ENCODE data around the gene STK10.

Gene STK10

GRCh38 chr5:172086194-172086975, 101.6 kb downstream of the STK10 start:
- no peak for DNase-seq

DNA sequence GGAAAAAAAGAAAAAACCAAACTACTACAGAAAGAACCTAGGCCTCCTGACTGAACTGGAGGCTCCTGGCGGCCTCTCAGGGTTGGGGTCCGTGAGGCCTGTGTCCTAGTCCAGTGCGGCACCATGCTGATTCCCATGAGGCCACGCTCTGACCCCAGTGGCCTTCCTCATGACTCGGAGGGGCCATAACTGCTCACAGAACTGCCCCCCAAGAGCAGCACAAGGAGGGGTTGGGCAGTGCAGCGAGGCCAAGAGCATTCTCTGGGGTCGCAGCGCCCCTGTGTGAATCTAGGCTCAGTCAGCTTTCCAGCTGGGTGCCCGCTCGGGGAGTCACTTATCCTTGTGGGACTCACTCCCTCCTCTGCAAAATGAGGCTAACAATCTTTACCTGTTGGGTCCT, 102.3 kb downstream of the STK10 start:
- DNase-seq = no peak

DNA sequence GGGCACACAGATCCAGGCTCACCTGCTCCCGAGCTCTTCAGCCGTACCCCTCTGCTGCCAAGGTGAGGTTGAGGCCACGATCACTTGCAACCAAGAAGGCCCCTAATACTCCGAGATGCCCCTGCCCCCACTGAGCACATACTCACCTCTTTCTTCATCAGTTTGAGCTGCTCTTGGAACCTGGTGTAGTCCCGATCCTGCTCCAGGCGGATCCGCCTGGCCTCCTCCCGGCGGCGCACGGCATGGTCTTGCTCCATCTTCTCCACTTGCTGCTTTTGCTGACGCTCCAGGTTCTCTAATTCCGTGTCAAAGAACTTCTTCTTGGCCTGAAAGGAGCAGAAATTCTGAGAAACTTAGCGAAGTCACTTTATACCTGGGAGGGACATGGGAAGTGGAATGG, 105.8 kb downstream of the STK10 start:
- DNase-seq = no peak

DNA sequence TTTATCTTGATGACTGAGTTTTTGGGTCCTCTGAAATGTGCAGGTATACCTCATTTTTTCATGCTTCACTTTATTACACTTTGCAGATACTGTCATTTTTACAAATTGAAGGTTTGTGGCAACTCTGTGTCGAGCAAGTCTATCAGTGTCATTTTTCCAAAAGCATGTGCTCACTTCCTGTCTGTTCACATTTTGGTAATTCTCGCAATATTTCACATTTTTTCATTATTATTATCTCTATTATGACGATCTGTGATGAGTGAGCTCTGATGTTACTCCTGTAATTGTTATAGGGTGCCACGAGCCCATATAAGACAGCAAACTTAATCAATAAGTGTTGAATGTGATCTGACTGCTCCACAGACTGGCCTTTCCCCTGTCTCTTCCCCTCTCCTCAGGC, 108.1 kb downstream of the STK10 start:
- no peak for DNase-seq

GRCh38 chr5:172078726-172079345, 109.2 kb downstream of the STK10 start:
- no peak for DNase-seq

DNA sequence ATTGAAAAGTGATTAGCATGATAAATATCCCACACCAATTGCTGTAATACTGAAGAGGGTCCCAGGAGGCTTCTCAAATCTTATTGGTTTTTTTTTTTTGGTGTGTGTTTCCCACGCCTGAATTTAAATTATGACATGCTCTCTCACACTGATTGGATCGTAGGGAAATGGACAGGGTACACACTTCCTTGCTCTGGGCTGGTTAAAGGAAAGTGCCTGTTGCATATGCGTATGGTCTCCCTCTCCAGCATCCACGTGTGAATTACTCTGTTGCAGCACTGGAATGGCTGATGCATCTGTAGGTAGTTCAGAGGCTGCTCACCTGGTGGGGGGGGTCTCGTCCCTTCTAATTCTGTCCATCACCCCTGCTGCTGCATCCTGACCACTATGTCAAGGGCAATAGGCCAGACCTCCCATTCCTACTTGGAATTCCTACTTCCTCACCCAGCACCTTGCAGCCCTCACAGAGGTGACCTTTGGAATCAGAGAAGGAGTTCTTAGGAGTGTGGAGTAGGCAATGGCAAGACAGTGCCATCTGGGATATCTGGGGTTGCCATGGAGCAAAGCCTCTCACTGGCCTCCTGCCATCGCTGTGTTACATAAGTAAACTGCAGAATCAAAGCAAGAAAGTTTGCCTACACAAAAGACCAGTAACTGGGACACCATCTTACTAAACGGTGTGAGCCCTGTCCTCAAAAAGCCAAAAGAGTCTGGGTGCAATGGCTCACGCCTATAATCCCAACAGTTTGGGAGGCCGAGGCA, 110.2 kb downstream of the STK10 start:
- DNase-seq = no peak

DNA sequence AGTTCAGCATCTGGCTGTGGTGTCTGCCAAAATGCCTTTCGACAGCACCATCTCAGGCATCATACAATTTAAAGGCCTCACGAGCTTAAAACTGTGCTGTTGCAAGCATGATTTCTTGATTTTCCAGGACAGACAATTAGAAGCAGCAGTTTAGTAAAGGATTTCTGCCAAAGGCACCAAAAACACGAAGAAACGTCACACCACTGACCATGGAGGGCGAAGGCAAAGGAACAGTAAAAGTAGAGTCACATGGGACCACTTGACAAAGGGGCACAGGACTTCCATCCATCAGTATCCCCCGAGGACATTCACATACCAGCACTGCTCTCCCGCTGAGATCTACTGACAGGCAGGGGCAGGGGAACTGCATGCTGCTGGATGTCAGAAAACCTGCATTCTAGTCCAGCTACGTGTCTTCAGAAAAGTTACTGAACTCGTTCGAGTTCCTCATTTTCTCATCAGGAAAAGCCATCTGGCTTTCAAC, 111.2 kb downstream of the STK10 start:
- no peak for DNase-seq

GRCh38 chr5:172075656-172076055, 112.4 kb downstream of the STK10 start:
- DNase-seq = no peak

DNA sequence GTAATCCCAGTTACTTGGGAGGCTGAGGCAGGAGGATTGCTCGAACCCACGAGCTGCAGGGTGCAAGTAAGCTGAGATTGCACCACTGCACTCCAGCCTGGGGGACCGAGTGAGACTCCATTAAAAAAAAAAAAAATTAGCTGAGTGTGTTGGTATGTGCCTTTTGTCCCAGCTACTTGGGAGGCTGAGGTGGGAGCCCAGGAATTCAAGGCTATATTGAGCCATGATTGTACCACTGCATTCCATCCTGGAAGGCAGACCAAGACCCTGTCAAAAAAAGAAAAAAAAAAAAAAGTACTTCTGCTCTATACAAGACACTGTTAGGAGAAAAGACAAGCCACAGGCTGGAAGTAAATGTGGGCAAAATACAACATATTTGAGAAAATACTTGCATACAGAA, 113.1 kb downstream of the STK10 start:
- no peak for DNase-seq

DNA sequence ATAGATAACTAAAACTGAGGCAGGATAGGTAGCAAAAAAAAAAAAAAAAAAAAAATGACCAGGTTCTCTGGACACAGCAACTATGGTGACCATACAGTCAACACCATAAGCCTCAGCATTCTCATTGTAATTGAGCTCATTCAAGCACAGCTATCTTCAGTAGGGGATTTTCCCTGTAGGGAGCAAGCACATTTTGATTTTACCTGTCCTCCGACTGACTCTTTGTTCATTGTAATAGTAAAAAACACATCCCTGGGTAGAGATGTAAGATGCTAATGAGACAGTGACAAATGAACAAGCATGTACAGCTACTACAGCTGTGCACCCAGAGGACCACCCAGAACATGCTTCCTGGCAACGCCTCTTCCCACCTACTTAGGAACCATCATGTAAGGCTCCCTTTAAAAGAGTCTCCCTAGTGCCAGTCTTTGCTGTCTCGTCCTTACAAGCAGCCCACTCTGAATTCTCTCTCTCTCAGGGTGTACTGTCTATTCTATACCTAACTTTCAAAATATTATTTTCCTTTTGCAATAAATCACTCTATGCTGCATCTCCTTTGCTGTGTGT, 116.6 kb downstream of the STK10 start:
- no peak for DNase-seq

GRCh38 chr5:172065431-172066065, 122.5 kb downstream of the STK10 start:
- no peak for DNase-seq

GRCh38 chr5:172064766-172065165, 123.3 kb downstream of the STK10 start:
- DNase-seq = no peak

- DNase-seq = no peak
Observed at GRCh38 chr5:172064358-172064757, 123.7 kb downstream of the STK10 start.

DNA sequence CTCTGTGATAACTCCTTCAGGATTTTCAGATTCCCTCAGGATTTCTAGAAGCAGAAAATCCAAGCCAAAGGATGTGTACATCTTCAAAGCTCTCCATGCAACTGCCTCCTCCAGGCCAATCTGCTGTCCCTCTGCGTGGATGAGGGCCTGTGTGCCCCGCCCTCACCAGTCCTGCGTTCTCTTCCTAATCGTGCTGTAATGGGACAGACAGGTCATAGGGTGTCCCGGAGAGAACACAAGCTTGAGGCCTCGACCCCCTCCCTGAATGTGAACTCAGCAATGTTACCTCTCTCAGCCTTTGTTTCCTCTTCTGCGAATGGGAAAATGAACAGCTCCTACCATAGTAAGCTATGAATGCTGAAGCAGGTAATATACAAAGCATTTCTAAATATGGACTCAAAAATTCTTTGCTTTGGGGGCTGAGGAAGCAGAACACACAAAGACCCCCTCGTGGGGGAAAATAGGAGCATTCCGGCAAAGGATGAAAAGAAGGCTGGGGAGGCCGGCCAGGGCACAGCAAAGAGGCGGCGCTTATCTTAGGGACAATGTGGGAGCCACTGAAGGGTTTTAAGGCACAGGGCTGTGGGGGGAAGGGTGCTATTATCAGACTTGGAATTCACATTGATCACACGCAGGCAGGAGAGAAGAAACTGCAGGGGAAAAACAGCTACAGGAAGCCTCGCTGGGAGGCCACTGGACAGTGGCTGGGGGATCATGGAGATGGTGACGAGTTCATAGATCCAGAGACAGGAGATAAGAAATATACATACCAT, 124.4 kb downstream of the STK10 start:
- no peak for DNase-seq

DNA sequence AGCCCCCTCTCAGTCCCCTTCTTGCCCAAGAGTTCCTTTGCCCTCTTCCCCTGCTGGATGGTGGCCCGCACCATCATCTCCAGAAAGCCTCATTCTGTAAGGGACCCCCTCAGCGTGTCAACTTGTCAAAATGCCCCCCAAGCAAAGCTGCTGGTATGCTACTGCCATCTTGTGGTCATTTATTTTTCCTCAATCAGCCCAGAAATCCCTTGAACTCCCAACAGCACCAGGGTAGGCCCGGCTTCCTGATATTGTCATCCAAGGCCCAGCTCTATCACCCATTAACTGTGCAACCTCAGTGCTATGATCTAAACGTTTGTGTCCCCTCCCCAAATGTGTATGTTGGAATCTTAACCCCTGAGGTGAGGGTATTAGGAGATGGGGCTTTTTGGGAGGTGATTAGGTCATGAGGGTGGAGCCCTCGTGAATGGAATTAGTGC, 128.3 kb downstream of the STK10 start:
- no peak for DNase-seq

- DNase-seq = no peak
Observed at GRCh38 chr5:172058088-172058487, 129.9 kb downstream of the STK10 start.

DNA sequence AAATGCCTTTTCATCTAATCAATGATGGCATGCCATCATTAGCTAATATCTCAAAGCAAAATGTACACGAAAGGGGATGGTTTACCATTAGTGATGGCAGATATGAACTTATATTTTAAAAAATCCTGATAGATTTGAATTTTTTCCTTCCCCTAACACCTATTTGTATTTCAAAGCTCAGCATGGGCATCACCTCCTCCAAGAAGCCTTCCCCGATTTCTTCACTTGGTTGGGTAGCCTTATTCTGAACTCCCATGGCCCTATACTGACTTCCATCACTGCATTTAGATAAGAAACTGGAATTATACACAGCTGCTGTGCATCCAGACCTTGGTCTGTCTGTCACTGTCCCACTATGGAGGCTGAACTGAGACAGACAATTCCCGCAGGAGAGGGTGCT, 132.0 kb downstream of the STK10 start:
- no peak for DNase-seq

DNA sequence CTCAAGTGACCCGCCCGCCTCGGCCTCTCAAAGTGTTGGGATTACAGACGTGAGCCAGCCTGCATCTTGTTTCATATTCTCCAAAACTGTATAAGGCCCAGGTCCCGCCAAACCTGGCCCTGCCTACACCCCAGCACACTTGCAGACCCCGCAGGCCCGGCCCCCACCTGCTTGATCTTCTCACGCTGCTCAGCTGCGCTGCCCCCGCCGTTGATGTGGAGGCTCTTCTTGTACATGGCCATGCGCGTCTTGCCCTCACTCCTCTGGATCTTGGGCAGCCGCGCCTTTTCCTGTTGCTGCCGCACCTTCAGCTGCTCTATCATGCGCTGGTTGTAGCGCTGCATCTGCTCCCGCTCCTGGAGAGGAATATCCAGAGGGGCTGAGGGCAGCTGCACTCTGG, 132.6 kb downstream of the STK10 start:
- no peak for DNase-seq

DNA sequence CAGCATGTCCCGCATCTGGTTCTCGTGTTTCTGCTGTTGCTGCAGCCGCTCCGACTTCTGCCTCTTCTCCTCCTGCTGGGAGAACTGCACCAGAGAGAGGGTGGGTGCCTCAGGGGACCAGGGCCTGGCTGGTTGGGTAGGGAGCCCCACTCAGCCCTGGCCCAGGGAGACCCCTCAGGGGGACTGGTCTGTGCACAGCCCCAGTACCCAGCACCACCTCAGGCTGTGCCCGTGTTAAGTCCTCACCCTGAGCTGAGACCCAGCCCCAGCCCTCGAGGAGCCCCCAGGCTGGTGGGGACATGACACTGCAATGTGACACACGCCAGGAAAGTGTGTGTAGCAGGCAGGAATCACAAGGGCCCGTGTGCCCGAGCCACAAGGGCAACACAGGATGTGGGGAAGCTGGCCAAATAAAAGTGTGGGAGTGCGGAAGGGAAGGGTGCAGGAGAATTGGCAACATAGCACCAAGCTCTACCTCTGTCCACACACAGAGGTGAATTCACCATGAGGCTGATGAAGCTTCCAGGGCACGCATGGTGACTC, 133.3 kb downstream of the STK10 start:
- no peak for DNase-seq

DNA sequence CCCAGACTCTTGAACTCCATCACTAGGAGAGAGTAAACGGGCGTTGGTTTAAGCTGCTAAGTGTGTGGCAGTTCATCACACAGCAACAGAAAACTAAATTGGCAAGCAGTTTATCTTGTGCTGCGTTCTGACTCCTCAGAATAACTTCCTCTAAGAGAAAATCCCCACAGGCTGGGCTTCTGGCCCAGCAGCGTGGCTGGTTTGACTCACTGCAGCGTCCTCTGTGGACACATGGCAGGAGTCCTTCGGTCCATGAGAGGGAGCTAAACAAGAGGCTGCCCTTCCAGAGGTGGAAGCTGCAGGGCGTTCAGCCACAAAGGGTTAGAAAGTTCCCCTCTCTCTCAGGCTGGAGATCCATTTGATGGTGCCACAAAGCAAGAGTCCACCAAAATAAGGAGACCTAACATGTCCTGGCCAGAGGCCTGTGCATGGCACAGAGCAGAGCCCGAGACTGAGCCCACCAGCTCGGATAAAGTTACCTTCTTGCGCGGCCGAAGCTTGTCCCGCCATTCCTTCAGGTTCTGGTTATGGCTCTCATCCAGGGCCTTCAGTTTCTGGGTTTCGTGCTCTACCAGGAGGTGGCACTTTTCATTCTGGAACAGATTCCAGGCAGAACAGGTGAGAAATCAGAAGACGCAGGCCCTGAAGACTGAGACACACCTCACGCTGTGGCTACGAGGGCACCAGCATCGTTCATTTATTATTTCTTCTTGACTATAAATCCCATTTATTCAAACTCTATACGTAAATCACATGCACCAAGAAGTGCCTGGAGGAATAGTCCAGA, 135.4 kb downstream of the STK10 start:
- no peak for DNase-seq

Data from T-helper 1 cell (primary cell).